Trophoblast cell (in vitro differentiated cells and primary cell): ENCODE results near the gene NUTM2E.
"Not testable (repeated sequence)": the region's sequence is repeated elsewhere in the genome, so short reads cannot be mapped to it uniquely, and the experiment has no call there.

Experiments
- DNase-seq, 2 donors: peaks; one replicate each; pipeline ENCODE4 v3.0.0-alpha.2; 2016
- H2AFZ ChIP-seq: 2 replicates; pipeline ENCODE4 v1.6.1; 2013; ENCODE audit warnings: low read length, moderate library complexity, mild to moderate bottlenecking; ENCODE audit not compliant: insufficient read depth, poor library complexity
- H2AK5ac ChIP-seq: 2 replicates; pipeline ENCODE4 v1.6.1; 2013; ENCODE audit warnings: mild to moderate bottlenecking, low read length
- H2BK120ac ChIP-seq: 2 replicates; pipeline ENCODE4 v1.6.1; 2013; ENCODE audit warnings: low read length, mild to moderate bottlenecking, moderate library complexity; ENCODE audit not compliant: insufficient read depth, poor library complexity
- H2BK12ac ChIP-seq: 2 replicates; pipeline ENCODE4 v1.6.1; 2013; ENCODE audit warnings: mild to moderate bottlenecking, low read length, moderate library complexity
- H2BK5ac ChIP-seq: 2 replicates; pipeline ENCODE4 v1.6.1; 2013; ENCODE audit warnings: low read length, low read depth, moderate library complexity, mild to moderate bottlenecking; ENCODE audit not compliant: poor library complexity
- H3K14ac ChIP-seq: 2 replicates; pipeline ENCODE4 v1.6.1; 2013; ENCODE audit warnings: mild to moderate bottlenecking, low read length
- H3K18ac ChIP-seq: 2 replicates; pipeline ENCODE4 v1.6.1; 2013; ENCODE audit warnings: mild to moderate bottlenecking, low read length
- H3K23ac ChIP-seq: 2 replicates; pipeline ENCODE4 v1.6.1; 2013; ENCODE audit warnings: low read length
- H3K27ac ChIP-seq: 2 replicates; pipeline ENCODE4 v1.5.1; 2013; ENCODE audit warnings: low read depth, mild to moderate bottlenecking, inconsistent platforms, low read length, moderate library complexity
- H3K27me3 ChIP-seq: 2 replicates; pipeline ENCODE4 v1.6.1; 2013; ENCODE audit warnings: inconsistent platforms, mild to moderate bottlenecking, low read length, moderate library complexity; ENCODE audit not compliant: insufficient read depth
- H3K36me3 ChIP-seq, 2 experiments: 1 replicate in 1 of 2; 2 replicates in 1 of 2; pipeline ENCODE4 v1.6.1; 2013; ENCODE audit warnings: low read length in 2 of 2, mild to moderate bottlenecking in 2 of 2, moderate library complexity in 1 of 2; ENCODE audit not compliant: insufficient read depth in 2 of 2, control insufficient read depth in 1 of 2
- H3K4ac ChIP-seq: 2 replicates; pipeline ENCODE4 v1.6.1; 2013; ENCODE audit warnings: low read depth, mild to moderate bottlenecking, low read length, moderate library complexity
- H3K4me1 ChIP-seq, 2 experiments: 1 replicate in 1 of 2; 2 replicates in 1 of 2; pipeline ENCODE4 v1.6.1; 2013; ENCODE audit warnings: low read length in 2 of 2, mild to moderate bottlenecking in 2 of 2, moderate library complexity in 1 of 2; ENCODE audit not compliant: insufficient read depth in 2 of 2, control insufficient read depth in 1 of 2
- H3K4me2 ChIP-seq: 2 replicates; pipeline ENCODE4 v1.6.1; 2013; ENCODE audit warnings: inconsistent platforms, mild to moderate bottlenecking, low read length, moderate library complexity
- H3K4me3 ChIP-seq: 2 replicates; pipeline ENCODE4 v1.5.1; 2013; ENCODE audit warnings: mild to moderate bottlenecking, low read depth, low read length, inconsistent platforms
- H3K79me1 ChIP-seq: one replicate; pipeline ENCODE4 v1.6.1; 2013; ENCODE audit warnings: low read length
- H3K79me2 ChIP-seq: 2 replicates; pipeline ENCODE4 v1.6.1; 2013; ENCODE audit warnings: low read length, mild to moderate bottlenecking; ENCODE audit not compliant: control insufficient read depth, insufficient read depth, poor library complexity
- H3K9ac ChIP-seq: 2 replicates; pipeline ENCODE4 v1.6.1; 2013; ENCODE audit warnings: mild to moderate bottlenecking, low read length
- H3K9me3 ChIP-seq: 2 replicates; pipeline ENCODE4 v1.6.1; 2013; ENCODE audit warnings: low read depth, mild to moderate bottlenecking, control low read depth, inconsistent platforms, low read length; ENCODE audit not compliant: insufficient read depth
- H4K12ac ChIP-seq: 2 replicates; pipeline ENCODE4 v1.6.1; 2013; ENCODE audit warnings: low read depth, mild to moderate bottlenecking, low read length, moderate library complexity
- H4K8ac ChIP-seq: 2 replicates; pipeline ENCODE4 v1.6.1; 2013; ENCODE audit warnings: low read depth, mild to moderate bottlenecking, low read length, moderate library complexity
- H4K91ac ChIP-seq: one replicate; pipeline ENCODE4 v1.6.1; 2013; ENCODE audit warnings: low read depth, mild to moderate bottlenecking, low read length, moderate library complexity
- WGBS: extraction: QIAGEN DNeasy Blood & Tissue Kit; methylation state at CpG from one replicate; pipeline ENCODE4 v1.1.7; 2013; ENCODE audit warnings: missing lambda C conversion rate; ENCODE audit not compliant: insufficient read length, insufficient coverage; ENCODE audit errors: extremely low coverage; 5-methylcytosine and 5-hydroxymethylcytosine counted together

The NUTM2E gene

GRCh38 chr10:79825587-79826011 lies 940 bp upstream of the NUTM2E start:
- H3K4me1 ChIP-seq, H3K18ac ChIP-seq, H3K14ac ChIP-seq, H4K8ac ChIP-seq, H3K4me3 ChIP-seq, H2BK5ac ChIP-seq, H3K9ac ChIP-seq, H3K79me2 ChIP-seq, H2BK12ac ChIP-seq, DNase-seq, H3K9me3 ChIP-seq, H4K91ac ChIP-seq, H3K4me2 ChIP-seq, H4K12ac ChIP-seq, H3K4ac ChIP-seq, H2AK5ac ChIP-seq, H3K27me3 ChIP-seq, H2AFZ ChIP-seq, H2BK120ac ChIP-seq, H3K23ac ChIP-seq, H3K36me3 ChIP-seq, H3K79me1 ChIP-seq, H3K27ac ChIP-seq: not testable (repeated sequence)
- WGBS: no CpG with 5 or more reads among the region's 38 CpGs

DNA sequence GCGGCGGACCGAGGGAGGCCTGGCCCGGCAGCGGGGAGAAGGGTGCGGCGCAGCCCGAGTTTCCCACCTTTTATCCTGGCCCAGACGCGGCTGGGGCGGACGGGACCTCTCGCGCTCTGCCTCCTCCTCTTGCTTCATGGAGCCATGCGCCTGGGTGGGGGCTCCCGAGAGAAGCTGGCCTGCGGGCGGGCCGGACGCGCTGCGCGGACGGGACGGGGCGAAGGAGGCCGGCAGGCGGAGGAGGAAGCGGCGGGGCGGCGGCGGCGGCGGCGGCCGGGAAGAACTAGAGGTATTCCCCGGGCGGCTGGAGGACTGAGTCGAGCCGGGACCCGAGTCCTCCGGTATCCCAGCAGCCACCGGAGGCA lies 426 bp upstream of the NUTM2E start:
- Histone ChIP-seq H4K12ac (peak overlapping the region; percentile 93), H2BK120ac (peak overlapping the region; percentile 66), H3K14ac (peak overlapping the region; percentile 77), H4K91ac (peak overlapping the region; percentile 83), H2BK5ac (peak overlapping the region; percentile 93), H3K4me3 (peak overlapping the region; percentile 82), H4K8ac (peak overlapping the region; percentile 88), H3K27ac (peak overlapping the region; percentile 84), H3K9ac (peak overlapping the region; percentile 83)
- not testable (repeated sequence) for H2AFZ ChIP-seq, H3K18ac ChIP-seq, H3K4me2 ChIP-seq, H3K79me2 ChIP-seq, H3K9me3 ChIP-seq, H3K27me3 ChIP-seq, H3K4me1 ChIP-seq, H3K4ac ChIP-seq, H3K79me1 ChIP-seq, H3K36me3 ChIP-seq, H2AK5ac ChIP-seq, H2BK12ac ChIP-seq, H3K23ac ChIP-seq
- DNase-seq: peak in 1 of 2 donors; percentile 12
- no CpG with 5 or more reads among the region's 44 CpGs for WGBS

DNA sequence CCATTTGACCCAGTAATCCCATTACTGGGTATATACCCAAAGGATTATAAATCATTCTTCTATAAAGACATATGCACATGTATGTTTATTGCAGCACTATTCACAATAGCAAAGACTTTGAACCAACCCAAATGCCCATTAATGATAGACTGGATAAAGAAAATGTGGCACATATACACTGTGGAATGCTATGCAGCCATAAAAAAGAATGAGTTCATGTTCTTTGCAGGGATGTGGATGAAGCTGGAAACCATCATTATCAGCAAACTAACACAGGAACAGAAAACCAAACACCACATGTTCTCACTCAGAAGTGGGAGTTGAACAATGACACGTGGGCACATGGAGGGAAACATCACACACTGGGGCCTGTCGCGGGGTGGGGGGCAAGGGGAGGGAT lies 7.3 kb downstream of the NUTM2E start:
- H3K4me3 ChIP-seq, H3K9me3 ChIP-seq, H2AK5ac ChIP-seq, H3K23ac ChIP-seq, H3K9ac ChIP-seq, H3K79me1 ChIP-seq, H4K12ac ChIP-seq, H3K36me3 ChIP-seq, H3K18ac ChIP-seq, H2BK120ac ChIP-seq, H4K91ac ChIP-seq, H3K4me1 ChIP-seq, H3K14ac ChIP-seq, H2BK5ac ChIP-seq, H3K4ac ChIP-seq, H2AFZ ChIP-seq, H3K27me3 ChIP-seq, H3K27ac ChIP-seq, DNase-seq, H3K4me2 ChIP-seq, H3K79me2 ChIP-seq, H4K8ac ChIP-seq, H2BK12ac ChIP-seq: not testable (repeated sequence)
- WGBS: no CpG with 5 or more reads among the region's 3 CpGs

GRCh38 chr10:79835891-79836290 lies 9.4 kb downstream of the NUTM2E start:
- not testable (repeated sequence) for H3K27me3 ChIP-seq, H3K4ac ChIP-seq, H2AK5ac ChIP-seq, H2BK12ac ChIP-seq, H3K9me3 ChIP-seq, H3K4me3 ChIP-seq, H3K4me2 ChIP-seq, DNase-seq, H2BK5ac ChIP-seq, H3K23ac ChIP-seq, H3K14ac ChIP-seq, H2AFZ ChIP-seq, H2BK120ac ChIP-seq, H3K79me2 ChIP-seq, H3K18ac ChIP-seq, H3K9ac ChIP-seq, H4K12ac ChIP-seq, H3K79me1 ChIP-seq, H4K8ac ChIP-seq, H3K36me3 ChIP-seq, H3K4me1 ChIP-seq, H4K91ac ChIP-seq, H3K27ac ChIP-seq
- no CpG with 5 or more reads among the region's 2 CpGs for WGBS
